Measurements from ENCODE around the gene SLC17A2.
"Not testable (repeated sequence)": the region's sequence is repeated elsewhere in the genome, so short reads cannot be mapped to it uniquely, and the experiment has no call there.

SLC17A2 gene

GRCh38 chr6:25949695-25950094 is 19.2 kb upstream of the SLC17A2 start:
- WGBS (ENCODE audit: extremely low coverage, insufficient coverage, low lambda C conversion rate) = no CpG with 5 or more reads among the region's 1 CpG
- DNase-seq = no peak
- H3K79me2 ChIP-seq (ENCODE audit: control insufficient read depth, insufficient read depth, low read length) = no peaks in the 10 kb centered on the region
- no peaks in the 10 kb centered on the region for H3K4me1 ChIP-seq (ENCODE audit: control insufficient read depth, low read depth, low read length)
- H3K18ac ChIP-seq (ENCODE audit: low read length) = no peak overlapping the region
- H2BK120ac ChIP-seq (ENCODE audit: low read depth, low read length) = no peak overlapping the region
- H3K4me3 ChIP-seq (ENCODE audit: low read length) = no peak overlapping the region
- H2BK15ac ChIP-seq (replicated peaks; ENCODE audit: low read depth) = no peak overlapping the region
- H3K4ac ChIP-seq (ENCODE audit: low read depth, low read length) = no peak overlapping the region
- no peaks in the 10 kb centered on the region for H3K36me3 ChIP-seq (ENCODE audit: control insufficient read depth, insufficient read depth, low read length)
- H3K79me1 ChIP-seq (ENCODE audit: low read length) = no peaks in the 10 kb centered on the region
- no peak overlapping the region for H3K23ac ChIP-seq (ENCODE audit: low read length)
- H3K9ac ChIP-seq (ENCODE audit: low read length) = no peak overlapping the region
- H4K5ac ChIP-seq (ENCODE audit: low read length) = no peak overlapping the region
- H4K8ac ChIP-seq (ENCODE audit: low read depth, low read length) = no peak overlapping the region
- no peak overlapping the region for H3K27ac ChIP-seq (ENCODE audit: low read depth, low read length)
- no peak overlapping the region for H3K56ac ChIP-seq (ENCODE audit: low read length)
- H2BK5ac ChIP-seq (ENCODE audit: low read length) = no peak overlapping the region
- H3K4me2 ChIP-seq (ENCODE audit: low read length) = no peak overlapping the region
- no peaks in the 10 kb centered on the region for H3K27me3 ChIP-seq (ENCODE audit: insufficient read depth, low read length, poor library complexity)
- H2AK5ac ChIP-seq (ENCODE audit: low read length) = no peak overlapping the region

GRCh38 chr6:25947492-25947891 is 17.0 kb upstream of the SLC17A2 start:
- H3K18ac ChIP-seq (ENCODE audit: low read length); H2AK5ac ChIP-seq (ENCODE audit: low read length); DNase-seq; H3K4me1 ChIP-seq (ENCODE audit: control insufficient read depth, low read depth, low read length); H3K4me3 ChIP-seq (ENCODE audit: low read length); H4K8ac ChIP-seq (ENCODE audit: low read depth, low read length); H3K79me2 ChIP-seq (ENCODE audit: control insufficient read depth, insufficient read depth, low read length); H4K5ac ChIP-seq (ENCODE audit: low read length); H3K36me3 ChIP-seq (ENCODE audit: control insufficient read depth, insufficient read depth, low read length); H2BK120ac ChIP-seq (ENCODE audit: low read depth, low read length); H2BK15ac ChIP-seq (replicated peaks; ENCODE audit: low read depth); H3K27ac ChIP-seq (ENCODE audit: low read depth, low read length); H3K56ac ChIP-seq (ENCODE audit: low read length); H3K27me3 ChIP-seq (ENCODE audit: insufficient read depth, low read length, poor library complexity); H3K4ac ChIP-seq (ENCODE audit: low read depth, low read length); H2BK5ac ChIP-seq (ENCODE audit: low read length); H3K9ac ChIP-seq (ENCODE audit: low read length); H3K23ac ChIP-seq (ENCODE audit: low read length); H3K4me2 ChIP-seq (ENCODE audit: low read length); H3K79me1 ChIP-seq (ENCODE audit: low read length): not testable (repeated sequence)
- no CpG with 5 or more reads among the region's 3 CpGs for WGBS (ENCODE audit: extremely low coverage, insufficient coverage, low lambda C conversion rate)

GRCh38 chr6:25946631-25947030 is 16.1 kb upstream of the SLC17A2 start:
- Histone ChIP-seq H3K79me2 (ENCODE audit: control insufficient read depth, insufficient read depth, low read length) (no peaks in the 10 kb centered on the region), H3K79me1 (ENCODE audit: low read length) (no peaks in the 10 kb centered on the region), H3K4me1 (ENCODE audit: control insufficient read depth, low read depth, low read length) (no peaks in the 10 kb centered on the region), H2BK120ac (ENCODE audit: low read depth, low read length) (no peak overlapping the region), H4K8ac (ENCODE audit: low read depth, low read length) (no peak overlapping the region), H3K4ac (ENCODE audit: low read depth, low read length) (no peak overlapping the region), H3K9ac (ENCODE audit: low read length) (no peak overlapping the region), H3K56ac (ENCODE audit: low read length) (no peak overlapping the region), H3K36me3 (ENCODE audit: control insufficient read depth, insufficient read depth, low read length) (no peaks in the 10 kb centered on the region), H2BK15ac (replicated peaks; ENCODE audit: low read depth) (no peak overlapping the region), H3K27ac (ENCODE audit: low read depth, low read length) (no peak overlapping the region), H2BK5ac (ENCODE audit: low read length) (no peak overlapping the region), H3K4me3 (ENCODE audit: low read length) (no peak overlapping the region), H4K5ac (ENCODE audit: low read length) (no peak overlapping the region), H3K4me2 (ENCODE audit: low read length) (no peak overlapping the region), H3K27me3 (ENCODE audit: insufficient read depth, low read length, poor library complexity) (no peaks in the 10 kb centered on the region), H3K23ac (ENCODE audit: low read length) (no peak overlapping the region), H3K18ac (ENCODE audit: low read length) (no peak overlapping the region), H2AK5ac (ENCODE audit: low read length) (no peak overlapping the region)
- WGBS (ENCODE audit: extremely low coverage, insufficient coverage, low lambda C conversion rate) = no CpG with 5 or more reads among the region's 2 CpGs
- DNase-seq = no peak

- H2BK15ac ChIP-seq (replicated peaks; ENCODE audit: low read depth); DNase-seq; H2BK5ac ChIP-seq (ENCODE audit: low read length); H3K36me3 ChIP-seq (ENCODE audit: control insufficient read depth, insufficient read depth, low read length); H3K9ac ChIP-seq (ENCODE audit: low read length); H3K56ac ChIP-seq (ENCODE audit: low read length); H4K5ac ChIP-seq (ENCODE audit: low read length); H3K27ac ChIP-seq (ENCODE audit: low read depth, low read length); H2AK5ac ChIP-seq (ENCODE audit: low read length); H3K79me2 ChIP-seq (ENCODE audit: control insufficient read depth, insufficient read depth, low read length); H3K4me2 ChIP-seq (ENCODE audit: low read length); H3K23ac ChIP-seq (ENCODE audit: low read length); H3K27me3 ChIP-seq (ENCODE audit: insufficient read depth, low read length, poor library complexity); H2BK120ac ChIP-seq (ENCODE audit: low read depth, low read length); H4K8ac ChIP-seq (ENCODE audit: low read depth, low read length); H3K4me1 ChIP-seq (ENCODE audit: control insufficient read depth, low read depth, low read length); H3K79me1 ChIP-seq (ENCODE audit: low read length); H3K18ac ChIP-seq (ENCODE audit: low read length); H3K4me3 ChIP-seq (ENCODE audit: low read length); H3K4ac ChIP-seq (ENCODE audit: low read depth, low read length): not testable (repeated sequence)
- WGBS (ENCODE audit: extremely low coverage, insufficient coverage, low lambda C conversion rate) = no CpG with 5 or more reads among the region's 3 CpGs
Observed at GRCh38 chr6:25945738-25946137, 15.2 kb upstream of the SLC17A2 start.

- Histone ChIP-seq H2BK15ac (replicated peaks; ENCODE audit: low read depth) (no peak overlapping the region), H3K23ac (ENCODE audit: low read length) (no peak overlapping the region), H2BK5ac (ENCODE audit: low read length) (no peak overlapping the region), H3K9ac (ENCODE audit: low read length) (no peak overlapping the region), H4K5ac (ENCODE audit: low read length) (no peak overlapping the region), H3K27me3 (ENCODE audit: insufficient read depth, low read length, poor library complexity) (no peaks in the 10 kb centered on the region), H3K56ac (ENCODE audit: low read length) (no peak overlapping the region), H3K4me3 (ENCODE audit: low read length) (no peak overlapping the region), H3K18ac (ENCODE audit: low read length) (no peak overlapping the region), H3K79me2 (ENCODE audit: control insufficient read depth, insufficient read depth, low read length) (no peaks in the 10 kb centered on the region), H3K4me1 (ENCODE audit: control insufficient read depth, low read depth, low read length) (no peaks in the 10 kb centered on the region), H3K79me1 (ENCODE audit: low read length) (no peaks in the 10 kb centered on the region), H4K8ac (ENCODE audit: low read depth, low read length) (no peak overlapping the region), H3K36me3 (ENCODE audit: control insufficient read depth, insufficient read depth, low read length) (no peaks in the 10 kb centered on the region), H3K27ac (ENCODE audit: low read depth, low read length) (no peak overlapping the region), H3K4ac (ENCODE audit: low read depth, low read length) (no peak overlapping the region), H2BK120ac (ENCODE audit: low read depth, low read length) (no peak overlapping the region), H3K4me2 (ENCODE audit: low read length) (no peak overlapping the region), H2AK5ac (ENCODE audit: low read length) (no peak overlapping the region)
- DNase-seq = no peak
- no CpG with 5 or more reads among the region's 8 CpGs for WGBS (ENCODE audit: extremely low coverage, insufficient coverage, low lambda C conversion rate)
Observed at GRCh38 chr6:25944688-25945574, 14.4 kb upstream of the SLC17A2 start.

- Histone ChIP-seq H4K5ac (ENCODE audit: low read length) (no peak overlapping the region), H2BK5ac (ENCODE audit: low read length) (no peak overlapping the region)
- DNase-seq = no peak
Observed at GRCh38 chr6:25943887-25944286, 13.4 kb upstream of the SLC17A2 start.

More at GRCh38 chr6:25943887-25944286, 13.4 kb upstream of the SLC17A2 start:
- no peak overlapping the region for H3K4me2 ChIP-seq (ENCODE audit: low read length)
- H3K4me3 ChIP-seq (ENCODE audit: low read length) = no peak overlapping the region
- no peak overlapping the region for H3K4ac ChIP-seq (ENCODE audit: low read depth, low read length)
- H2BK120ac ChIP-seq (ENCODE audit: low read depth, low read length) = no peak overlapping the region
- H3K27ac ChIP-seq (ENCODE audit: low read depth, low read length) = no peak overlapping the region
- no peak overlapping the region for H3K56ac ChIP-seq (ENCODE audit: low read length)
- H3K9ac ChIP-seq (ENCODE audit: low read length) = no peak overlapping the region
- no peak overlapping the region for H2AK5ac ChIP-seq (ENCODE audit: low read length)
- H3K27me3 ChIP-seq (ENCODE audit: insufficient read depth, low read length, poor library complexity) = no peaks in the 10 kb centered on the region
- no peak overlapping the region for H2BK15ac ChIP-seq (replicated peaks; ENCODE audit: low read depth)
- WGBS (ENCODE audit: extremely low coverage, insufficient coverage, low lambda C conversion rate) = no CpG with 5 or more reads among the region's 1 CpG
- no peaks in the 10 kb centered on the region for H3K36me3 ChIP-seq (ENCODE audit: control insufficient read depth, insufficient read depth, low read length)
- no peak overlapping the region for H3K18ac ChIP-seq (ENCODE audit: low read length)
- no peaks in the 10 kb centered on the region for H3K79me1 ChIP-seq (ENCODE audit: low read length)
- H3K79me2 ChIP-seq (ENCODE audit: control insufficient read depth, insufficient read depth, low read length) = no peaks in the 10 kb centered on the region
- no peak overlapping the region for H3K23ac ChIP-seq (ENCODE audit: low read length)
- H4K8ac ChIP-seq (ENCODE audit: low read depth, low read length) = no peak overlapping the region
- no peaks in the 10 kb centered on the region for H3K4me1 ChIP-seq (ENCODE audit: control insufficient read depth, low read depth, low read length)

All from mesendoderm (in vitro differentiated cells).